GM10266 (cell line): ENCODE measurements around the gene MITF.

ENCODE experiments used
- DNase-seq: peaks from one replicate; pipeline ENCODE4 v3.0.0; 2012; ENCODE audit errors: extremely low spot score
- CTCF ChIP-seq: IDR thresholded peaks from 2 replicates; pipeline ENCODE4 v1.5.1; 2012; ENCODE audit warnings: mild to moderate bottlenecking, low read depth; ENCODE audit not compliant: control insufficient read depth, insufficient read depth; ENCODE audit errors: missing control alignments

Gene MITF

DNA sequence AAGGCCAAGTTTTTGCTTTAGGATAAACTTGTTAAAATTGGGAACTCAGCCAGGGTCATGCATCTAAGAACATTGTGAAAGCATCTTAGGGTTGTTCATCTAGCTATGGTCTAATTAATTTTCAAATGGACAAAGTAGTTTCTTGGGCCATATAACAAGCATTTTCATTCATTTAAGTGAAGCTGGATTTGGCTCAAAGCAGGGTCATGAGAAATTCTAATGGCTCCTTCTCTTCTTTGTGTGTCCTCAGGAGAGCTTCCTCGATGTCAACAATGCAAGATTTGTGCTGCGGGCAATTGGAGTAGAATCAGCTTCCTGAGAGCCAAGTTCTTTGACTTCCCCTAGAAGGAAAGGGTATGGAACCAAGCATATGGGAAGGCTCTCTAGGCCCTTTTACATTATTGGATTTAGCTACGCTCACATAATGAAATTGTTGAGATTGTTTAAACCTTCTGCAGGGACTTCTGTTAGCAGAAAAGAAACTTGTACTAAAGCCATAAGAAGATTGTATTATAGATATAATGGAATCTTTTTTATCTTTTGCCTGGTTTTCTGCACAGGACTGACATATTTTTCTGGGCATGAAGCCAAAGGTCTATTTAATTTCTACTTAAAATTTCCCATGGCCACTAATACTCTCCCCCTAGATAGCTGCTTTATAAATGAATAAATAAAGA, 258.5 kb downstream of the MITF start:
- no peak for DNase-seq
- no peak for TF ChIP-seq CTCF

- DNase-seq: no peak
These were observed 259.5 kb downstream of the MITF start for GRCh38 chr3:69998759-69999139.

DNA sequence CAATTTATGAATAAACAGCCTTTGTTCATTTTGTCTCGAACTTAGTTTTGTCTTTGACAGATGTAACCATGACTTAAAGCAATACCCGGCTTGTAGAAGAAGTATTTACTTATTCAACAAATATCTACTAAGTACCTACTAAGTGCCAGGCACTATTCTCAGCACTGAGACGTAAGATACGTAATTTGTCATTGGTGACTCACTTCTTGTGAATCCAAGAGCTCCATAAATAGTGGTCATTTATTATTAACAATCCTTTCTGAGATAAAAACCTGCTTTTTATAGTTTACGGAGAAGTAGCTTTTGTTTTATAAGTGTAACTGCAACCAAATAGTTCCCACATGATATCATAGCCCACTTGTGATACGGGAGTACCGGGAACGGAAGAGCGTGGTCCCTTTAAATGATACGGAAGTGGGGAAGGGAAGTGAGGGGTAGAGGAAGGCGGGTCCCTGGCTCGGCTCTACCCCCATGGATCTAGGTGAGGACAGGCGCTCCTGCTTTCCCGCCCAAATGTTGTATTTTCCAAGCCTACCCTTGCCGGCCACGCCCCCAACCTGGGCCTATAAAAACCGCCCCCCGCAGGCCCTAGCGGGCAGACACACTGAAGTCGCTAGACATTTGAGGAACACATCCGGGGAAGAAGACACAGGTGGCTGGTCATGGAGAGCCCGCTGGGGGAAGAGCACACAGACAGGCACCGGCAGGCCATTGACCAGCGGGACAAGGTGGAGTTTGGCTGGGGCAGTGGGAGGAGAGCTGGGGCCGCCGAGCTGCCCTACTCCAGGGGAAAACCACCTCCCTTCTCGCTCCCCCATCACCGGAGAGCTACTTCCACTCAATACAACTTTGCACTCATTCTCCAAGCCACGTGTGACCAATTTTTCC, 260.1 kb downstream of the MITF start, which contains the start of gene SAMMSON:
TSS of gene SAMMSON (plus strand) at position 594 of the 888 bp plus-strand sequence.
- no peak for DNase-seq
- TF ChIP-seq CTCF: no peak

More at GRCh38 chr3:69998759-69999139, 259.5 kb downstream of the MITF start:
- TF ChIP-seq CTCF: no peak

- no peak for DNase-seq
- no peak for TF ChIP-seq CTCF
These were observed 260.8 kb downstream of the MITF start for GRCh38 chr3:70000028-70000410.

- no peak for TF ChIP-seq CTCF
- DNase-seq: no peak
These were observed 261.4 kb downstream of the MITF start for GRCh38 chr3:70000563-70001081.

GRCh38 chr3:70003119-70003518, 263.9 kb downstream of the MITF start:
- no peak for DNase-seq
- no peak for TF ChIP-seq CTCF
